Suppressor macrophage treated with lipopolysaccharide for 1 hour (primary cell): ENCODE data around the gene HNRNPA3.
"Not testable (repeated sequence)": the region's sequence is repeated elsewhere in the genome, so short reads cannot be mapped to it uniquely, and the experiment has no call there.

ENCODE experiments used
- DNase-seq, 3 donors: peaks; one replicate each; pipeline ENCODE4 v3.0.0-alpha.2; 2020 to 2022

The HNRNPA3 gene

GRCh38 chr2:177188482-177189469 lies 23.8 kb upstream of the HNRNPA3 start:
- DNase-seq: no peak

GRCh38 chr2:177190941-177191340 lies 21.7 kb upstream of the HNRNPA3 start:
- DNase-seq: no peak

- DNase-seq: no peak
These were observed 19.8 kb upstream of the HNRNPA3 start for GRCh38 chr2:177192788-177193187.

GRCh38 chr2:177193240-177193639 lies 19.4 kb upstream of the HNRNPA3 start:
- DNase-seq: no peak

- DNase-seq: no peak
These were observed 17.4 kb upstream of the HNRNPA3 start for GRCh38 chr2:177195194-177195593.

GRCh38 chr2:177200419-177200818 lies 12.2 kb upstream of the HNRNPA3 start:
- DNase-seq: not testable (repeated sequence)

GRCh38 chr2:177201919-177202346 lies 10.7 kb upstream of the HNRNPA3 start:
- DNase-seq: no peak

GRCh38 chr2:177204417-177204816 lies 8.2 kb upstream of the HNRNPA3 start:
- DNase-seq: no peak

GRCh38 chr2:177207101-177207500 lies 5.5 kb upstream of the HNRNPA3 start:
- DNase-seq: no peak

GRCh38 chr2:177211169-177211568 lies 1.4 kb upstream of the HNRNPA3 start:
- no peak for DNase-seq

- DNase-seq: no peak
These were observed 953 bp upstream of the HNRNPA3 start for GRCh38 chr2:177211576-177212105.

- peak; percentile 96 to 98 (median 98) for DNase-seq
These were observed 580 bp downstream of the HNRNPA3 start for GRCh38 chr2:177212891-177213856.

GRCh38 chr2:177217247-177217843 lies 4.8 kb downstream of the HNRNPA3 start:
- DNase-seq: no peak

- not testable (repeated sequence) for DNase-seq
These were observed 7.2 kb downstream of the HNRNPA3 start for GRCh38 chr2:177219787-177220186.

- DNase-seq: no peak
These were observed 8.9 kb downstream of the HNRNPA3 start for GRCh38 chr2:177221534-177221933.

- DNase-seq: no peak
These were observed 9.4 kb downstream of the HNRNPA3 start for GRCh38 chr2:177221970-177222369.

GRCh38 chr2:177223436-177223835 lies 10.8 kb downstream of the HNRNPA3 start:
- not testable (repeated sequence) for DNase-seq

GRCh38 chr2:177225965-177226360 lies 13.4 kb downstream of the HNRNPA3 start:
- no peak for DNase-seq

- DNase-seq: no peak
These were observed 17.0 kb downstream of the HNRNPA3 start for GRCh38 chr2:177229442-177230242.

- DNase-seq: no peak
These were observed 18.7 kb downstream of the HNRNPA3 start for GRCh38 chr2:177231270-177231669.

GRCh38 chr2:177232098-177232704 lies 19.6 kb downstream of the HNRNPA3 start:
- DNase-seq: no peak
